AG09319 (cell line): ENCODE measurements around the gene UNC5B.

Source experiments
- DNase-seq: peaks from one replicate; pipeline ENCODE4 v3.0.0-alpha.2; 2010; ENCODE audit warnings: low read depth; ENCODE audit errors: extremely low read depth
- TF ChIP-seq, protein P1 (sequence below): IDR thresholded peaks from 2 replicates; pipeline ENCODE4 v1.5.1; 2011; ENCODE audit warnings: low read depth, mild to moderate bottlenecking, inconsistent platforms, low read length, moderate library complexity

Gene UNC5B

DNA sequence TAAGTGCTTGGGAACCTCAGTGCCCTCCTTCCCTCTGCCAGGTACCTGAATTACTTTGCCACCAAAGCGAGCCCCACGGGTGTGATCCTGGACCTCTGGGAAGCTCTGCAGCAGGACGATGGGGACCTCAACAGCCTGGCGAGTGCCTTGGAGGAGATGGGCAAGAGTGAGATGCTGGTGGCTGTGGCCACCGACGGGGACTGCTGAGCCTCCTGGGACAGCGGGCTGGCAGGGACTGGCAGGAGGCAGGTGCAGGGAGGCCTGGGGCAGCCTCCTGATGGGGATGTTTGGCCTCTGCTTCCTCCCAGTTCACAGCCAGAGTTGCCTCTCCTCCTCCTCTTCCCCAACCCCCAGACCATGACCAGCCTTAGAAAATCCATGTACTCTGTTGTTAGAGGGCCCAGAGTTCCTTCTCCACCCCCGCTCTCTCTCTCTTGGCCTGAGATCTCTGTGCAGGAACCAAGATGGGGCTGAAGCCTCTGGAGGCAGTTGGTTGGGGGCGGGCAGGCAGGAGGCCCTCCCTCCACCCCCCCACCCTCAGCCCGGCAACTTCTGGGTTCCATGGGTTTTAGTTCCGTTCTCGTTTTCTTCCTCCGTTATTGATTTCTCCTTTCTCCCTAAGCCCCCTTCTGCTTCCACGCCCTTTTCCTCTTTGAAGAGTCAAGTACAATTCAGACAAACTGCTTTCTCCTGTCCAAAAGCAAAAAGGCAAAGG is 86.9 kb downstream of the UNC5B start:
- DNase-seq: no peak
- TF ChIP-seq, protein P1, sequence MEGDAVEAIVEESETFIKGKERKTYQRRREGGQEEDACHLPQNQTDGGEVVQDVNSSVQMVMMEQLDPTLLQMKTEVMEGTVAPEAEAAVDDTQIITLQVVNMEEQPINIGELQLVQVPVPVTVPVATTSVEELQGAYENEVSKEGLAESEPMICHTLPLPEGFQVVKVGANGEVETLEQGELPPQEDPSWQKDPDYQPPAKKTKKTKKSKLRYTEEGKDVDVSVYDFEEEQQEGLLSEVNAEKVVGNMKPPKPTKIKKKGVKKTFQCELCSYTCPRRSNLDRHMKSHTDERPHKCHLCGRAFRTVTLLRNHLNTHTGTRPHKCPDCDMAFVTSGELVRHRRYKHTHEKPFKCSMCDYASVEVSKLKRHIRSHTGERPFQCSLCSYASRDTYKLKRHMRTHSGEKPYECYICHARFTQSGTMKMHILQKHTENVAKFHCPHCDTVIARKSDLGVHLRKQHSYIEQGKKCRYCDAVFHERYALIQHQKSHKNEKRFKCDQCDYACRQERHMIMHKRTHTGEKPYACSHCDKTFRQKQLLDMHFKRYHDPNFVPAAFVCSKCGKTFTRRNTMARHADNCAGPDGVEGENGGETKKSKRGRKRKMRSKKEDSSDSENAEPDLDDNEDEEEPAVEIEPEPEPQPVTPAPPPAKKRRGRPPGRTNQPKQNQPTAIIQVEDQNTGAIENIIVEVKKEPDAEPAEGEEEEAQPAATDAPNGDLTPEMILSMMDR: no peak

DNA sequence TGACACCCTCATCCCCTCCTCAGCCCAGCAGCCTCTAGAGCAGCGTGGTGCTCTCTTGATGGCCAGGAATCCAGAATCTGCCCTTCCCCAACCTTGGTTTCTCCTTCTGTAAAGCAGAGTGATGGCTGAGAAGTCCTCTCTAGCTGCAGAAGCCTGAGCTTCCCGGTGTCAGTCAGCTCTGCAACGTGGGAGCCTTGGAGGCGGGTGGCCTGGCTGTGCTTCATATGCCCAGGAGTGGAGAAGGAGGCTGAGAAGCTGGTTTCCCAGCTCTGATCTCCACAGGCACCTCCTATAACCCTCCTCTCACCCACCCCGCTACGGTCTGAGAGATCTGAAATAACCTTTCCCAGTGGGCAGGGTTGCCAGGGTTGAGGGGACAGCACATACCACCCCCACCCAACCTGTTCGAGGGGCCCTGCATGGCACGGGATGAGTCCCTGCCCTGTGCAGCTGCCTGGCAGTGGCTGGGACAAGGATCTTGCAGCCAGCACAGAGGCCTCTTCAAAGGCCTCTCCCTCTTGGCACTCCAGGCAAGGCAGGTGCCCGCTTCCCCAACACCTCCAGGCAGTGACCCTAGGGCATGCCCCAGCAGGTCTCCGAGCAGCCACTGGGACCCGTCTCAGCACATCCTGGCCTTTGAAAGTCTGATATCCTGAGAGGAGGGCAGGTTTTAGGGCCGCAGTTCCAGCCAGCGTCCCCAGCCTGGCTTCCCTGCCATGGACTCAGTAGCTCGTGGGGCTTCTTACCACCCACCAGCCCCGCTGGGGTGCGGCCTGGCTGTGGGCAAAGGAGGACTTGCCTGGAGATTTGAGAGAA is 88.4 kb downstream of the UNC5B start:
- TF ChIP-seq, protein P1: no peak

DNA sequence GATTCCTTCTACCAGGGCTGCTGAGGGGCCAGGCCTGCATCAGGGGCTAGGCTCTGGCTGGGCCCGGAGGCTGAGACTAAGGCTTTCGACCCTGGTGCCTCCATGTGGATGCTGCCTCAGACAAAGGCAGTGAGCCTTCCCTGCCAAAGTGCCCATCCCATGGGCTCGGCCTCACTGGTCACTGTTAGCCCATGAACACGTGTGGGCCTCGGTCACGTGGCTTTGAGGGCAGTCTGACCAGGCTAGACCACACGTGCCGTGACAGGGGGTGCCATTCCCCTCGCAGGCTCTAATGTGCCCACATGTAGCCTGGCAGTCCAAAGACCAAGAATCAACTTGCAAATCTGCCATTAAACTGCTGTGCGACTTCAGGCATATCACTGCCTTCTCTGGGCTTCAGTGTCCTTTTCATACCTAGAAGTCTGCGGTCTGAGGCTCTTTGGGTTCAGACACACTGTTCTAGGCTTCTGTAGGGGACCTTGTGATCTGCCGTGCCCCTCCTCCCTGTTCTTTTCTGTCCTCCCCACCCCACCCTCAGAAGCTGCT is 89.1 kb downstream of the UNC5B start:
- TF ChIP-seq, protein P1: no peak
- no peak for DNase-seq

More for the DNA sequence above, 88.4 kb downstream of the UNC5B start:
- DNase-seq: no peak

DNA sequence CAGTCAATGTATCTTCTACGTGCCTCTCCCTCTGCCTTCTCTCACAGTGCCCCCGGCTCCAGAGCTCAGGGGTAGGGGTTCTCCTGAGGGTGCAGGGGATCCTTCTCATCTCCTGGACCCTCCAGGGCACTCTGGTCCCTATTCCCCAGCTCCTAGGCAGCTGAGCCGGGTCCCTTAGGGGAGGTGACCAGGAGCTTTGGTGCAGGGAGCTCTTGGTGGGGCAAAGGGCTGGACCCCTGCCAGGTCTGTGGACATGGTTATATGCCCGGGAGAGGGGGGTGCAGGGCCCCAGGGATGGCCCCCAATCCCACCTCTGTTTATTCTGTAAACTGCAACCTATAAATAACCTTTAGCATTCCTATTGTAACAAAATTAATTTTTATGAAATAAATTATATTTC is 90.1 kb downstream of the UNC5B start:
- TF ChIP-seq, protein P1: no peak

DNA sequence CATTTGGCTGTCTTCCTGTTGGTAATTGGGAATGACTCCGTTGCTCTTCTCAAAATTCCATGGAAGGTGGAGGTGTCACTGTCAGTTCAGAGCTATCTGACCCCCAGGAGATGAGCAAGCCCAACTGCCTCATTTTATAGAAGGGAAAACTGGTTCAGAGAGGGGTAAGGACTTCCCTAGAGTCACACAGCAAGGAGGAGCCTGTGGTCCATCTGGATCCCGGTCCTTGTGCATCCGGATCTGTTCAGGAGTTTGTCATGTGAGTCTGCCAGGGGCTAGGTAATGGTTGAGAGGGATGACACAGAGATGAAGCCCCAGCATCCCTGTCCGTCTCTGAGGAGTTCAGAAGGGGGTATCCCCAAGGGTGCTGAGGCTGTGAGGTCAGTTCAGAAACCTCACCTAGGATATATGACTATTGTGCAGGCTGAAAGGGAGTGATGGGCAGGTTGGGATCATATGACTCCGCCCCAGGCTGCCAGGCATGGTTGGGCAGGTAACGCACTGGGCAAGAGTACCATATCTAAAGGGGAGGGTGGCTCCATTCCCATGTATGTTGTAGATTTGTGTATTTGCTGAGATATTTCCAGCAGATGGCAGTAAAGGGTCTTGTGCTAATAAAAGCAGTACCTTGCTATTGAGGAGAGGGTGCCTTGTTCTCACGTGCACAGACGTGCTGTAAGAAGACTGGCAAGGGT is 90.7 kb downstream of the UNC5B start:
- peak; percentile 16 for DNase-seq
- TF ChIP-seq, protein P1: peak; percentile 51

More for the DNA sequence above, 90.1 kb downstream of the UNC5B start:
- no peak for DNase-seq

DNA sequence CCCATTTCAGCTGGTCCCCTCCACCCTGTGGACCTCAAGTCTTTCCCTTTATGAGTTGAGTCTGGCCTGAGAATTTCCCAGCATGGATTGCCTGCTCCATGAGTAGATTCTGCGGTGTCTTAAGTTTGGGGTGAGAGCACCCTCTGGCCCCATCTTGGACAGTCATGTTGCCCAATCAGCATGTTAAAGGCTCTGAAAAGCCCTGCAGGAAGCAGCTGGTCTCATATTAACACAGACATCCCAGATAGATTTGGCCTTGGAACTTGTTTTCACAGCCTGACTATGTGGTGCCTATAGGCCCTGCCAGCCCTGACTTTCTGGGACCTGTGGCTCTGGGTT is 91.2 kb downstream of the UNC5B start:
- no peak for DNase-seq
- TF ChIP-seq, protein P1: no peak

DNA sequence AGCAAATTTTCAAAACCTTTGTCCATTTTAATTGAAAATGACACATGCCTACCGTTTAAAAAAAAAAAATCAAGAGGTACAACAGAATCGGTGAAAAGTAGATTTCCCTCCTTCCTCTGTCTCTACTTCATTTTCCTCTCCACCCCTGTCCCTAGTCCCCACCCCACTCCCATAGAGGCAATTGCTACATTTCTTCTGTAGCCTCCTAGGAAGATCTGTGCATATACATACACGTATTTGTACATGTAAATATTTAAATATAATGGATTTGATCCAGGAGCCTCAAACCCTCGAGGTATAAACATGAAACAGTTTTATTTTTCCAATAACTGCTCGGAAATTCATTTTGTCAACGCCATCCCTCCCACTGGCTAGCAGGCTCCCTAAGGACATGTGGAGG is 92.5 kb downstream of the UNC5B start:
- DNase-seq: no peak

More for the DNA sequence above, 92.5 kb downstream of the UNC5B start:
- TF ChIP-seq, protein P1: no peak
